ENCODE measurements around the gene RPS6KA4.

Gene RPS6KA4

GRCh38 chr11:64337538-64338249 lies 21.3 kb upstream of the RPS6KA4 start:
- CTCF ChIA-PET: interaction anchor here (0.6 to 1.1 kb wide), 3 partner anchors 33 to 476 kb away, joined by 3 to 4 read pairs (median 3); no protein-coding TSS in a partner anchor
- TF ChIP-seq FOXA1 (IDR thresholded peaks at IDR 0.05) (no peak), PKNOX1 (IDR thresholded peaks at IDR 0.05) (no peak), BHLHE40 (IDR thresholded peaks at IDR 0.05; ENCODE audit: borderline replicate concordance) (no peak), ARNT (IDR thresholded peaks at IDR 0.05) (no peak), CTBP1 (IDR thresholded peaks at IDR 0.05; ENCODE audit: borderline replicate concordance) (no peak), L3MBTL2 (conservative IDR thresholded peaks at IDR 0.05) (no peak), SUZ12 (IDR thresholded peaks at IDR 0.05) (no peak), FOXM1 (IDR thresholded peaks at IDR 0.05; ENCODE audit: borderline replicate concordance) (no peak), ZNF384 (IDR thresholded peaks at IDR 0.05) (no peak), TARDBP (IDR thresholded peaks at IDR 0.05) (no peak), LEF1 (IDR thresholded peaks at IDR 0.05; ENCODE audit: borderline replicate concordance) (no peak), ELF4 (IDR thresholded peaks at IDR 0.05) (no peak), NFRKB (IDR thresholded peaks at IDR 0.05) (no peak), HDGF (IDR thresholded peaks at IDR 0.05; ENCODE audit: borderline replicate concordance) (no peak)

GRCh38 chr11:64338716-64339115 lies 20.2 kb upstream of the RPS6KA4 start:
- CTCF ChIA-PET: interaction anchor here (1.0 to 1.1 kb wide), 2 partner anchors 34 to 38 kb away, joined by 3 to 4 read pairs; no protein-coding TSS in a partner anchor
- POLR2A ChIA-PET: interaction anchor here (1.2 to 1.4 kb wide), 3 partner anchors 21 to 68 kb away, joined by 3 to 4 read pairs (median 3); partner anchors contain the start of gene PRDX5

More at GRCh38 chr11:64337538-64338249, 21.3 kb upstream of the RPS6KA4 start:
- POLR2A ChIA-PET: interaction anchor here (1.2 to 1.5 kb wide), 3 partner anchors 20 to 67 kb away, joined by 3 to 5 read pairs (median 3); partner anchors contain the start of genes PRDX5 and TRMT112
- no peak for DNase-seq (ENCODE audit: extremely low spot score)

GRCh38 chr11:64339286-64339685 lies 19.7 kb upstream of the RPS6KA4 start:
- DNase-seq (ENCODE audit: extremely low spot score): no peak
- POLR2A ChIA-PET: interaction anchor here (1.4 kb wide), 2 partner anchors 22 to 35 kb away, joined by 3 to 4 read pairs; partner anchors contain the start of gene PRDX5
- TF ChIP-seq SUZ12 (IDR thresholded peaks at IDR 0.05): no peak
- TF ChIP-seq FOXK2 (IDR thresholded peaks at IDR 0.05): no peak
- no peak for TF ChIP-seq ELF4 (IDR thresholded peaks at IDR 0.05)
- TF ChIP-seq NFRKB (IDR thresholded peaks at IDR 0.05): no peak
- TF ChIP-seq PKNOX1 (IDR thresholded peaks at IDR 0.05): no peak
- no peak for TF ChIP-seq ZNF384 (IDR thresholded peaks at IDR 0.05)
- TF ChIP-seq SP1 (IDR thresholded peaks at IDR 0.05): no peak
- no peak for TF ChIP-seq ARNT (IDR thresholded peaks at IDR 0.05)
- no peak for TF ChIP-seq LEF1 (IDR thresholded peaks at IDR 0.05; ENCODE audit: borderline replicate concordance)
- TF ChIP-seq FOXM1 (IDR thresholded peaks at IDR 0.05; ENCODE audit: borderline replicate concordance): no peak
- no peak for TF ChIP-seq CTBP1 (IDR thresholded peaks at IDR 0.05; ENCODE audit: borderline replicate concordance)
- TF ChIP-seq L3MBTL2 (conservative IDR thresholded peaks at IDR 0.05): no peak
- no peak for TF ChIP-seq HDGF (IDR thresholded peaks at IDR 0.05; ENCODE audit: borderline replicate concordance)
- TF ChIP-seq FOXA1 (IDR thresholded peaks at IDR 0.05): no peak
- TF ChIP-seq BHLHE40 (IDR thresholded peaks at IDR 0.05; ENCODE audit: borderline replicate concordance): no peak
- TF ChIP-seq TARDBP (IDR thresholded peaks at IDR 0.05): no peak
- CTCF ChIA-PET: no interaction called here

More at GRCh38 chr11:64338716-64339115, 20.2 kb upstream of the RPS6KA4 start:
- TF ChIP-seq PKNOX1 (IDR thresholded peaks at IDR 0.05) (no peak), FOXM1 (IDR thresholded peaks at IDR 0.05; ENCODE audit: borderline replicate concordance) (no peak), L3MBTL2 (conservative IDR thresholded peaks at IDR 0.05) (no peak), ARNT (IDR thresholded peaks at IDR 0.05) (no peak), NFRKB (IDR thresholded peaks at IDR 0.05) (no peak), LEF1 (IDR thresholded peaks at IDR 0.05; ENCODE audit: borderline replicate concordance) (no peak), SP1 (IDR thresholded peaks at IDR 0.05) (no peak), TARDBP (IDR thresholded peaks at IDR 0.05) (no peak), BHLHE40 (IDR thresholded peaks at IDR 0.05; ENCODE audit: borderline replicate concordance) (no peak), FOXA1 (IDR thresholded peaks at IDR 0.05) (no peak), ZNF384 (IDR thresholded peaks at IDR 0.05) (no peak), HDGF (IDR thresholded peaks at IDR 0.05; ENCODE audit: borderline replicate concordance) (no peak), FOXK2 (IDR thresholded peaks at IDR 0.05) (no peak), ELF4 (IDR thresholded peaks at IDR 0.05) (no peak), SUZ12 (IDR thresholded peaks at IDR 0.05) (no peak)
- DNase-seq (ENCODE audit: extremely low spot score): no peak

- no peak for DNase-seq (ENCODE audit: extremely low spot score)
- TF ChIP-seq FOXA1 (IDR thresholded peaks at IDR 0.05) (no peak), L3MBTL2 (conservative IDR thresholded peaks at IDR 0.05) (no peak), CTBP1 (IDR thresholded peaks at IDR 0.05; ENCODE audit: borderline replicate concordance) (no peak)
- POLR2A ChIA-PET: interaction anchor here (1.4 kb wide), 1 partner anchor 22 kb away, joined by 4 read pairs; the partner anchor contains the start of gene PRDX5
- CTCF ChIA-PET: interaction anchor here (1.2 to 4.3 kb wide), 3 partner anchors 8 to 22 kb away, joined by 4 to 33 read pairs (median 7); partner anchors contain the start of genes PRDX5 and TRMT112
Measured at GRCh38 chr11:64339754-64340408, 19.1 kb upstream of the RPS6KA4 start, which contains the start of gene CCDC88B. CCDC88B (plus strand) TSS chr11:64340204; CDS start chr11:64340267, 63 bp downstream.

Measured in HEK293T (cell line).